RCC 7860 (cell line): ENCODE measurements around the gene PELI2.

Experiments
- DNase-seq: peaks from one replicate; pipeline ENCODE4 v3.0.0-alpha.2; 2015; ENCODE audit warnings: low spot score
- FAIRE-seq: peaks from 2 replicates; lab custom pipeline; 2012; peaks lifted over from hg19 to GRCh38; lab: Jason Lieb, UNC

The PELI2 gene, protein sequence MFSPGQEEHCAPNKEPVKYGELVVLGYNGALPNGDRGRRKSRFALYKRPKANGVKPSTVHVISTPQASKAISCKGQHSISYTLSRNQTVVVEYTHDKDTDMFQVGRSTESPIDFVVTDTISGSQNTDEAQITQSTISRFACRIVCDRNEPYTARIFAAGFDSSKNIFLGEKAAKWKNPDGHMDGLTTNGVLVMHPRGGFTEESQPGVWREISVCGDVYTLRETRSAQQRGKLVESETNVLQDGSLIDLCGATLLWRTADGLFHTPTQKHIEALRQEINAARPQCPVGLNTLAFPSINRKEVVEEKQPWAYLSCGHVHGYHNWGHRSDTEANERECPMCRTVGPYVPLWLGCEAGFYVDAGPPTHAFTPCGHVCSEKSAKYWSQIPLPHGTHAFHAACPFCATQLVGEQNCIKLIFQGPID

DNA sequence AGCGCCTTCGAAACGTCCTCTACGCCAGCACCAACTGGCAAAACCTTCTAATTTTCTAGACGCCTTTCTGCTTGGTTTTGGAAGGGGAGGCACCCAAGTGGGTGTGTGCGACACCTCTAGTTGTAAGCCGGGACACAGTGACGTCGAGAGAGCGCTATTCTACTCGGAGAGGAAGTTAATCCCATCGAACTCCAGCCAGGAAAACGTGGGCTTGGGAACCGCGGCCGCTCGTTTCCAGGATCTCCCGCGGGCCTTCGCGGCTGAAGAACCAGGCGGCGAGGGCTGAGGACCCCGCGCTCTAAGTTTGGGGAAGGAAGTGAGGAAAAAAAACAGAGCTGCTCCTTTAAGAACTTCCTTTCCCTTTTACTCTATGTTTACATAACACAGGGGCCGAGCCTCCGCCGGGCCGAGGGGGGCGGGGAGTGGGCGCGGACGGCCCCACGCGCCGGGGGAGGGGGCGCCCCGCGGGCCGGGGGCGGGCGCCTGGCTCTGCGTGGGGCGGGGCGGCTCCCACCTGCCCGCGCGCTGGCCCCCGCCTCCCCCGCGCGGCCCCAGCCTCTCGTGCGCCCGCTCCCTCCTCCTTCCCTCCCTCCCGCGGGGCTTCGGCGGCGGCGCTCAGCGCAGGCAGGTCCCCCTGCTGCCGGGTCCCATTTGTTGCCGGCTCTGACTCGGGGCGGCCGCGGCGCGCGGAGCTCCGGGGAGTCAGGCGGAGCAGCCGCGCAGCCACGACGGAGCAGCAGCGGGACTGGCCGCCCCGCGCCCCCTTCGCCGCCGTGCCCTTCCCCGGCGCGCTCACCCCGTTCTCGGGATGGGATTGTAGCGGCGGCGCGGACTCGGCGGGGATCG, at the start of gene PELI2:
PELI2 (plus strand) TSS at position 647 of the 846 bp plus-strand sequence. CDS start 250 bp downstream, outside the sequence.
- FAIRE-seq (no peak), DNase-seq (no peak)

DNA sequence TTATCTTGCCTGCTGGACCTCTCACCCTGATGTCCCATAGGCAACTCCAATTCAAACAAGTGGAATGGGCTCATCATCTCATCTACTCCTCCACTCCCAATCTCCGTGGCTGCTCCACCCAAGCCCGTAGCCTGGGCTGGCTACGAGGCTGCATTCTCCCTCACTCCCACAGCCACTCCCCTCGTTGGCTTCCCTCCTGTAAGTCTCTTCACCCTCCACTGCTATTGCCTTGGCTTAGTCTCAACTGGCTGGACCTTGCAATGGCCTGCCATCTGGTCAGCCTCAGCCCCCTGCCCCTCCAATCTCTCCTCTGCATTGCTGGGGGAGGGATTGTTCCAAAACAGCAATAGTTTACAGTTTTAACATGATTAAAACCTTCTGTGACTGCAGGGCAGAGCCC, 44.4 kb upstream of the PELI2 start:
- FAIRE-seq = no peak
- no peak for DNase-seq

DNA sequence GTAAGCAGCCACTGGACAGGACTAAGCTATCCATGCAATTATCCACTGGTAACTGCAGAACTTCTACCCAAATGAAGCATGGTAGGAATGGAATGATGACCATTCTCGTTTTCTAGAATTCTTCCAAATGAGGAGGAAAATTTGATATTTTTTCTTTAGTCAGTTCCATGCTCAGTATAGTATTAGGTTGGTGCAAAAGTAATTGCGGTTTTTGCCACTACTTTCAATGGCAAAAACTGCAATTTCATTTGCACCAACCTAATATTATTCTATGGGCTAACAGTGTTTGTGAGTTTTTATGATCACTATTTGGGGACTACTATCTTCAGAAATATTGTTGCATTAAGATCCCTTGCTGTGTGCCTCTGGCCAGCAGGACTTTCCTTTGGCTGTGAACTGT, 42.9 kb upstream of the PELI2 start:
- DNase-seq (no peak), FAIRE-seq (no peak)

DNA sequence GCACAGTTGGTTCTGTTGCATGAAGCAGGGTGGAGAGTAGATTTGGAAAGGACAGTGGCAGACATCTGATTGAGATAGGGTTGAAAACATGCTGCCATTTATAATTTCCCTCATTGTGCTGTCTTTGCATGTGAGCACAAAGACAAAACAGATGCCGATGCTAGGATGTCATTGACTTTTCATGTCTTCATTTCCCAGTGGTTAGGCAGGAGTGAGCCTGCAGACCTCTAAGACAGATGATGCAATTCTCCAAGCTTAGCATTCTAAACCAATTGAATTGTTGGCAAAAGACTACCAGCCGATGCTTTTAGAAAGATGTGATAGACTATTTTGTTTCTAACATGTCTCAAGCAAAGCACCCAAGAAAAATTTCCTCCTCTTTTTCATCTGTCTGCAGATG, 37.1 kb upstream of the PELI2 start:
- no peak for FAIRE-seq

DNA sequence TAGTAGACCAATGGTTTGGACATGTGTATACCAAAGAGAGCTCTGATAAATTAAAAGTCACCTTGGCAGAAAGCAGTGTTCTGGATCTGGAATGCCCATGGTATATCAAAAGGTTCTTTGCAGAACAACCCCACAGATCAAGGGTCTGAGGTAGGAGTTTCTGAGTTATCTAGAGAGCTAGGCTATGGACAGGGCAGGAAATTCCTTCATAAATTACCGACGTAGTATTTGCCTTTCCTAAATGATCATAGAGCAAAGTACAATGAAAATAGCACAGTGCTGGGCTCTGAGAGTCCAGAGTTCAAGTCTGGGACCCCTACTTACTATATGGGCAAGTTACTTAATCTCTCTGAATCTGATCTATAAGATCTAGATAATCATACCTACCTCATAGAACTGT, 35.3 kb upstream of the PELI2 start:
- DNase-seq (no peak), FAIRE-seq (no peak)

More for the DNA sequence above, 37.1 kb upstream of the PELI2 start:
- no peak for DNase-seq

DNA sequence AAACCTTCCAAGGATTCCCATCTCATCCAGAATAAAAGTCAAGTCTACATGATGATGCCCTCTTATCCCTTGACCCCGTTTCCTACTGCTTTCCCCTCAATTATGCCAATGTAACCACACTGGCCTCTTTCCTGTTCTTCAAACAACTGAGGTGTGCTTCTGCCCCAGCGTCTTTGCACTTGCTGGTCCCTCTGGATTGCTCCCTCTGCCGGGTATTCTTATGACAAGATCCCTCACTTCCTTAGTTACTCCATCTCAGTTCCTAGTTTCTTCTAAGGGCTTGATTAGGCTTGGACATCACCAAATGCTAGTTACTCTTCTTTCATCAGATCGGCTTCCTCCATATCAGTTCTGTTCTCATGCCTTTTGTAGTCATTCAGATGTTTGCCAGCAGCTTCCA, 32.7 kb upstream of the PELI2 start:
- DNase-seq = no peak
- no peak for FAIRE-seq

DNA sequence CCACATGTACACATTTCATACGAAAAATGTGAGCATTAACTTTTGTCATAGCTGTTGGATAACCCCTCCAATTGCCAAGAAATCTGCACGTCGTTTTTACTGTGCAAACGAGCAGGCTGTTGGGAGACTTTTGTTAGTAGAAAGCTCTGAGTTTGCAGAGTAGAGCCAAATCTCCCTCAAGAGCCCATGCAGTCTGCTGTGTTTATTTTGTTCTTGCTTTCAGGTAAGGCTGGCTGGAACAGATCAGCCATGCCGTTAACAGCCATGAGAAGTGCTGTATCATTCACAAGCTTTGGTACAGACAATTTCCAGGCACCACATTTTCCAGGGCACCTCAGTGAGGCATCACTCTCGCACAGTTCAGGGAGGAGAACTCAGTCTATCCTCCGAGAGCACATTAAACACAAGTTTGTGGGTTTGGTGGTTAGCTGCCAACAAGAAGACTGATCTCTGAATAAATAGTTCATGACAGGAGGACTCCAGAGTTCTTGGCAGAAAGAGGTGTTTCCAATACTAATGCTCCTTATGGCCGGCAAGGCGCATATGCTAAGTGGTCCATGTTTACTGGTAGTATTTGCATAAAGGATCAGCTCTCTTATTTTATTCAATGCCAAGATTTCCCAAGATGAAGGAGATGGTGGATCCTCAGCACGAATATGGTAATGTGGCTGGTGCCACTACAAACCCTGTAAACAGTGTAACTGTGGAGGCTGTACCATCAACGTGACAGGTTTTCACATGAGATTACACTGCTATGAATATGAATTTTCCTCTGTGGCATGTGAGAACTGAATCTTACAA, 30.3 kb upstream of the PELI2 start:
- no peak for FAIRE-seq

DNA sequence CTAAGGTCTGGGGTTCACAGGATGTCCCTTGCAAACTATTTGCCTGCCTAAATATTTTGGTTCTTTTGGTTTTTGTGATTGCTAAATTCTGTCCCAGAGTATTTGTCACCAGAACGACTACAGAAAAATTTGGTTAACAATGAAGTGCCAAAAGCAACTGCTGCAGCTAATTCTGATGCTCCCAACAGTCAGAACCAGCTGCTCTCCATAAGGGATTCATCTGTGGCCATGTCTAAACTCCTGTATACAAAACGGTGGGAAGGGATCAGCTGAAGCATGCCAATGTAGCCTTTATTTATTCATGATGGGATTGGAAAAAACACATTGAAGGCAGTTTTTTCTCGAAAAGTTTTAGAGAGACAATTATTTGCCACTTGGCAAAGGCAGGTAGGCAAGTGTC, 29.3 kb upstream of the PELI2 start:
- FAIRE-seq (no peak), DNase-seq (no peak)

More for the DNA sequence above, 30.3 kb upstream of the PELI2 start:
- no peak for DNase-seq

DNA sequence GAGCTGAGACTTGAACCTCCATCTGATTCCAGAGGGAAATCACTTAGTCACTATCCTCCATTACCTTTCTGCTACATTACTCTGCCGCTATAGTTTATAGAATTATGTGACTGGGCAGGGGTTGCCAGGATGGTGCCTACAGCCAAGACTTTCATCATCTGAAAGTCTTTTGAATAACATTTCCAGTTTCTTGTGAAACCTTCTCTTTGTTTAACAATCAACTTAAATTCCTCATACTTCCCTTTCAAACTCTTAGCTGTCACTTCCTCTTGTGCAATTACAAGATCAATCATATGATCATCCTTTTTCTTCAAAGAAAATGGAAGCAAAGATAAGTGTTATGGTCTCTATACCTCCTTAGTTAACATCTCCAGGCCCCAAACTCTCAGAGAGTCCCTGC, 25.4 kb upstream of the PELI2 start:
- FAIRE-seq (no peak), DNase-seq (no peak)

DNA sequence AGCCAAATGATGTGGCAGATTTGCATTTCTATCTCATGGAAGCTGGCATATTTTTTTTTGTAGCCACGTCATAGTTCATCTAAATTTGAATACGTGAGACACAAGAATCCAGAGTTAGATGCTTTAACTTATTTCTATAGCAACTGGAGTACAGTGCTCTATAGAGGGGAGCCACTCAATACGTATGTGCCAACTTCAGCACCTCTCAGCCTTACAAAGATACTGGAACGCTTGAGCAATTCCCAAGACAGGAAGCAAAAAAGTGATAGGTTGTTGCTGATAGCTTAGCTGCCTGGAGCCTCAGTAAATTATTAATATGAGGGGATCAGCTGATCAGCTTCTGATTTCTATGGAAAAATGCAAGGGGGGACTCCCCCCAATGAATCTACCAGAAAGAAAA, 24.1 kb upstream of the PELI2 start:
- FAIRE-seq = no peak
- no peak for DNase-seq

DNA sequence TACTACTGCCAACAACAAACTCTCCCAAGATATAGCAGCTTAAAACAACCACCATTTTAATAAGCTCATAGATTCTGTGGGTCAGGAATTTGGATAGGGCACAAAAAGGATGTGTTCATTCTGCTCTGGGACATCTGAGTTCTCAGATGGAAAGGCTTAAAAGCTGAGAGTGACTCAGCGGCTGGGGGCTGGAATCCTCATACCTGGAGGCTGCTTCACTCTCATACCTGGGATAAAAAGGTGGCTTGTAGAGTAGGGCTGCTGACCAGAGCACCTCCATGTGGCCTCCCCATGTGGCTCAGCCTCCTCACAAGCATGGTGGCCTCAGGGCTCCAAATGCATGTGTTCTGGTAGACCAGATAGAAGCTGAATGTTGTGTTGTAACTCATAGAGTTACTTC, 20.2 kb upstream of the PELI2 start:
- DNase-seq (no peak), FAIRE-seq (no peak)

DNA sequence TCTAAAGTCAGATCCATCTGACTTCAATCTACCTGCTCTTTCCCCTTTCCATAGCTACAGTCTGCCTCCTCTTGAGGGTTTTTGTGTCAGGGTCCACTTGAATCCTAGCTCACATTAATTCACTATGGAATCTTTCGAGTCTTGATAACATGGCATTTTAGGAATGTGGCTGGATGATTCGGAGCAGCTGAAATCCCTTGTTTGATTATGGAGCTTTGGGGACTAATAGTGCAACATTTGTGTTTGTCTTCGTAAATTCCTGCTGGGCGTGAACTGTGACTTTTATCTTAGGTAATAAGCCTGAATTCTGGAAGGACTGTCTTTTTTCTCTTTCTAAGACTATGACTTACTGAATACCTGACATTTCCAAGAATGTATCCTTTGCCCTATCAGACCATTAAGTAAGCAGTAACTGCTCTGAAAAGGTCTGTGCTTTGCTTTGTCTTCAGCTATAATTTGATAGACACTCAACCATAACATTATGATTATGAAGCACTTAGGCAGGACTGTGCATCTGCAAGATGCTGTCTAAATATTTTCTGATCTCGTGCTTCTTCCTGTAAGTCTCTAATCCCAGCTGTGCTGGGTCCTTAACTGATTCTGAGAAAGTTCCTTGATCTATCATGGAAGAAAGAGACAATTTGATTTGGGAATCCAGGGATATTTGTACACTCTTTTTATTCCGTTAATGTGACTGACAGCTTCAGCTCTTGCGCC, 19.0 kb upstream of the PELI2 start:
- FAIRE-seq = no peak
- no peak for DNase-seq

DNA sequence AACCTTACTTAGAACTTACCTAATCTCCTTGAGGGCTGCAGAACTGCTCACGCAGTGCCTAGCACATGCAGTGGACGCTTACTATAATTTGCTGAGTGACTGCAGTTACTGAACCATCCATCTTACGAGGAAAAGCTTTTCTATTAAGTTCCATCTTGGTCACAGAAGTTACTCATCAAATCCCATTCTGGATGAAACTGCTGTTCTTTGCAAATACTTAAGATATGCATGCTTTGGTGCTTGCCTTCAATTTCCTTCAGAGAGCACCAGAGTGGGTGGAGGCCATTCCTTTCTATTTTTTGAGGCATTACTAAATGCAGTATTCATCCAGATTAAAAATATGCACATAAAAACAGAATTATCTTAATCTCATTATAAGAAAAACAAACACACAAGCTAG, 17.7 kb upstream of the PELI2 start:
- FAIRE-seq (no peak), DNase-seq (no peak)

DNA sequence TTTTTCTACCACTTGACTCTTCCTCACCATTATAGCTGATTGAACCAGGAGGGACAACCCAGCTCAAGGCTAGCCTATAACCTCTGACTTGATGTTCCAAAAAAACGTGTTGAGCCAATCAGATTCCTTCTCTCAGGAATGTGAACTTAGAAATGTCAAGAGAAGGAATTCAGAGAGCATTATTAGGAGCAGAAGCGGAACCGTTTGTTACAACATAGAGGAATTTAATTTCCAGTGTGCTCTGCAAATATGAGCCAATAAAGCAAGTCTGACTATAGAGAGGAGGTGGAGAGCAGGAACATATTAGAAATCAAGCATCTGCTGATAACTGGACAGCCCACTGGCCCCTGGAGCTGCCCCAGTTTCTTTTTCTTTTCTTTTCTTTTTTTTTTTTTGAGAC, 15.3 kb upstream of the PELI2 start:
- FAIRE-seq = no peak
- no peak for DNase-seq

DNA sequence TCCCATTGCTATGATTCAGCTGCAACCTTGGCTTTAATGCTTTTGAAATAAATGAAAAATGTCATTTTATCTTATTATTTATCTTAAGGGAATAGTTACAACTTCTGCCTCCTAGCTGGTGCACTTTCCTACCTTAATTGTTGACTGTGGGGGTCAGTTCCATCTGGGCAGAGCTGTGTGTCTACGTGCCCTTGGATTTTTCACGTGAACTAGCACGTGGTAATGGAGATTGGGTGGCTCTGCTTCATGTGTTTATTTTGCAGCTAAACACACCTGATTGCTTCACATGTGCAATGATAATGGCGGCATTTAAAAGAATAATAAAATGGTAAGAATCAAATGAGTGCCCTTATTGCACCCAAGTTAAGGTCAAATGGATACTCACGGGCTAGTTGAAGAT, 10.6 kb upstream of the PELI2 start:
- DNase-seq (no peak), FAIRE-seq (no peak)

DNA sequence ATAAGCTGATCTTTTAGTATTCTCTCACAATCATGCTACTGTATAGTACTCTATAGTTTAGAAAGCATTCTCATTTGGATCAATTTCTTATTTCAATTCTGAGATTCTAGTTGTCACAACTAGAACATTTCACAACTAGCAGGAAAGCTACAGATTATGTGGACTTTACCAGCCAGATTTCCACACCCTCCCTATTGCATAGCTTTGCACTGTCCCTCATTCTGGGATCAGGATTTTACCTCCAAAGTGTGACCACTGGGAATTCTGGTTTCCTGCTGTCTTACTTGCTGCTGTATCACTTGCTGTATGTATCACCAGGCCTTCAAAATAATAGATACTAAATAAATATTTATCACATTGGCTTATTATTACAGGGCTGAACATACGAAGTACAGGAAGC, 10.2 kb upstream of the PELI2 start:
- no peak for FAIRE-seq
- DNase-seq = no peak

DNA sequence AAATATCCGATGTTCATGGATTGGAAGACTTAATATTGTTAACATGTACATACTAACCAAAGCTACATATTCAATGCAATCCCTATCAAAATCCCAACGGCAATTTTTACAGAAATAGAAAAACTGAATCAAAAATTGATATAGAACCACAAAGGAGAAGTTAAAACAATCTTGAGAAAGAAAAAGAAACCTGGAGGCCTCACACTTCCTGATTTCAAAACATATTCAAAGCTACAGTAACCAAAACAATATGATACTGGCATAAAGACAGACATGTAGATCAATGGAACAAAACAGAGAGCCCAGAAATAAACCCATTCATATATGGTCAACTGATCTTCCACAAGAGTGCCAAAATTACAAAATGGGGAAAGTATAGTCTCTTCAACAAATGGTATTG, 5.4 kb upstream of the PELI2 start:
- FAIRE-seq (no peak), DNase-seq (no peak)

DNA sequence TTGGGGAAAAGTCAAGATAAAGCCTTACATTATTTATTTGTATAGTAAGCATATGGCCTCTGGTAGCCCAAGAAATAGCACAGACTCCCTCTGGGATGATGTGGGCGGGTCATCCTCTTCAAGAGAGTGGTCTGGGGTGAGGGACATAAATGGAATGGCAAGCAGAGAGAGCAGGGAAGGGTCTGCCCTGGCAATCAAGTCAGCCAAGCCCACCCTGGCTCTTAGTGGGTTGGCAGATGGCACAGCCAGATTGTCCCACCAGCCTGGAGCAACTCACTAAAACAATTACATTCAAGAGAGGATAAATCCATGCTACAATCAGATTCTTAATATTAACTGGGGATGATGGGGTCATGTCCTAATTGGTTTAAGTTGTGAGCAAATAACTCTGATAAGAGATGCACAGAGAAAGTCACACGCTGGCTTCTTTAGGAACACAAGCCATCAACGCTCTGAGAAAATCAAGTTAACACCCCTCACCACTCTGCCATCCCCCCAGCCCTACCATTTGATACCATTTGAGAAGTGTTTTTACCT, 2.8 kb upstream of the PELI2 start:
- FAIRE-seq (no peak), DNase-seq (no peak)

DNA sequence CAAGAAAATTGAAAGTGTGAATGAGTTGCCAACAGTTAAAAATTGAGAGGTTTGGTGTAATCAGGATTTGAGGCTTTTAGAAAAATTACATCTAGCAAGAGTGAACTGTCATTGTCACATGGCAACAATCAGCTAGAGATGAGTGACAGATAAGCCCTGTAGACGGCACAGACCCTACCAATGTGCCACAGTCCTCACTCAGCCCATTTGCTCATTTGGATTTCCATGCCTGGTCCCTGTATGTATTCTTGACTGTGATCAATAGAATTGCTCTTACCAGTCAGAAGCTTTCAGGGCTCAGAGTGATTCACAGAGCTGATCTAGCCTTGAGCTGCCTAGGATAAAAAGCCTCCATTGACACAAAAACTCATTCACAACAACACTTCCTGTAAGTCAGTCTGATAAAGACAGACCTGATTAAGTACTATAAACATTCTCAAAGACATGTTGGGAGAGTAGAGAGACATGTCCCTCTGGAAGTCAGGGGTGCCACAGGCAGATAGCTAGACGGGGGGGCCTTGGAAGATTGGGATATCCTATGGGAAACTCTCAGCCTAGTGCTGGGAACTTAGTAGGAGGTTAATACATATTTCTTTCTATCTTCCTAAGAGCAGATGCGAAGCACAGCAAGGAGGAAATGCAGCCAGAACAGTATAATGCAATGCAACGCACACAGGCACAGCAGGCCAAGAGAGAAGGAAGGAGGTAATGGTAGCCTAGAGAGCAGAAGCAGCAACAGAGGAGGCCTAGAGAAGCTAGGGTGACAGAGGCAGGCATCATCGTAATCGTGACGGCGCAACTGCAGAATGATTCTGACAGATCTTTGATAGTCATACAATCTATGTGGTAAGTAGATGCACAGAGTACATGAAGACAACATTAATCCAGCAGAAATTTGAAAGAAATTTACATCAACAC, 2.0 kb upstream of the PELI2 start:
- FAIRE-seq = no peak
- DNase-seq = no peak
